HCT116 (cell line): ENCODE results near the gene SAMD4A. TPM values are rescaled to one million over a fixed set of nuclear protein-coding genes. Genes with fewer than 3 reads are reported as not detected.
"Not testable (repeated sequence)": the region's sequence is repeated elsewhere in the genome, so short reads cannot be mapped to it uniquely, and the experiment has no call there.

Source experiments
- ATAC-seq: fragments of 200-7000 bp; cut with Tn5 transposase; 2 replicates; pipeline ENCODE4 v1.9.1; 2020; ENCODE audit warnings: mild to moderate bottlenecking, moderate library complexity
- BruUV-seq: library from RNA; stranded (reverse); fragments of 400-500 nt; replicated peaks from 2 replicates; lab custom pipeline; 2021; lab: Mats Ljungman, UMichigan
- CTCF ChIA-PET: fragments of 300-600 bp; sonication (Branson Sonifier 250); formaldehyde crosslinking; loops from one replicate; lab custom pipeline; 2021; ENCODE audit warnings: antibody characterized with exemption; lab: Charles Lee
- POLR2A ChIA-PET: fragments of 300-600, 350-600 bp; sonication (Branson Sonifier 250); formaldehyde crosslinking; loops from one replicate; lab custom pipeline; 2021; ENCODE audit warnings: antibody characterized with exemption; lab: Charles Lee
- RAD21 ChIA-PET, 2 experiments: fragments of 300-600 bp; sonication (Branson Sonifier 250); formaldehyde crosslinking; loops; one replicate each; lab custom pipeline; 2023; ENCODE audit warnings: low total read pairs in 2 of 2; ENCODE audit not compliant: uncharacterized antibody in 2 of 2, unreplicated experiment in 2 of 2, low non-redundant PET in 1 of 2; lab: Charles Lee
- DNase-seq: peaks from one replicate; pipeline ENCODE4 v3.0.0-alpha.2; 2010; ENCODE audit warnings: low read depth, low spot score
- H2AFZ ChIP-seq: fragments of 200-600 bp; shearing (Covaris generic), sonication (generic); 2 replicates; pipeline ENCODE4 v1.6.1; 2017; ENCODE audit warnings: low read depth, mixed run types, mixed read lengths, antibody characterized with exemption, low read length; ENCODE audit not compliant: poor library complexity, severe bottlenecking
- H3K27ac ChIP-seq: 2 replicates; pipeline ENCODE4 v1.5.1; 2012; ENCODE audit warnings: low read depth, low read length
- H3K27me3 ChIP-seq: fragments of 200-600 bp; sonication (generic); 2 replicates; pipeline ENCODE4 v1.6.1; 2016; ENCODE audit warnings: mixed run types, low read length, mixed read lengths; ENCODE audit not compliant: insufficient read depth
- H3K36me3 ChIP-seq, 2 experiments: fragments of 200-500 bp in 1 of 2; fragments of 200-600 bp in 1 of 2; sonication (Bioruptor generic) in 1 of 2; sonication (generic) in 1 of 2; 2 replicates each; pipeline versions ENCODE4 v1.5.1 to v1.6.1; 2014 to 2016; ENCODE audit warnings: low read length in 2 of 2, inconsistent platforms in 1 of 2, mixed read lengths in 1 of 2, mixed run types in 1 of 2; ENCODE audit not compliant: insufficient read depth in 2 of 2, control insufficient read depth in 1 of 2
- H3K4me1 ChIP-seq, 2 experiments: fragments of 200-600 bp in 1 of 2; sonication (generic) in 1 of 2; 2 replicates each; pipeline versions ENCODE4 v1.5.1 to v1.6.1; 2012 to 2017; ENCODE audit warnings: low read length in 2 of 2, inconsistent platforms in 1 of 2, mild to moderate bottlenecking in 1 of 2, mixed read lengths in 1 of 2, mixed run types in 1 of 2, moderate library complexity in 1 of 2; ENCODE audit not compliant: insufficient read depth in 2 of 2, control insufficient read depth in 1 of 2
- H3K4me2 ChIP-seq: fragments of 200-600 bp; sonication (generic); 2 replicates; pipeline ENCODE4 v1.6.1; 2017; ENCODE audit warnings: mixed run types, low read length, mixed read lengths
- H3K4me3 ChIP-seq, 2 experiments: fragments of 200-600 bp in 1 of 2; sonication (generic) in 1 of 2; replicated peaks in 1 of 2; 2 replicates each; pipeline ENCODE4 v1.5.1; 2011 to 2016; ENCODE audit warnings: low read length in 2 of 2, control low read depth in 1 of 2, low read depth in 1 of 2, mild to moderate bottlenecking in 1 of 2, mixed read lengths in 1 of 2, mixed run types in 1 of 2
- H3K79me2 ChIP-seq: fragments of 200-600 bp; sonication (generic); 2 replicates; pipeline ENCODE4 v1.6.1; 2017; ENCODE audit warnings: mild to moderate bottlenecking, mixed run types, low read length, moderate library complexity, mixed read lengths; ENCODE audit not compliant: insufficient read depth
- H3K9ac ChIP-seq: fragments of 200-600 bp; sonication (generic); 2 replicates; pipeline ENCODE4 v1.6.1; 2016; ENCODE audit warnings: low read length, mixed read lengths
- H3K9me2 ChIP-seq: fragments of 200-600 bp; sonication (generic), shearing (Covaris generic); 2 replicates; pipeline ENCODE4 v1.6.1; 2017; ENCODE audit warnings: mixed run types, mild to moderate bottlenecking, moderate library complexity; ENCODE audit not compliant: insufficient read depth
- H3K9me3 ChIP-seq, 2 experiments: fragments of 200-500 bp in 1 of 2; fragments of 200-600 bp in 1 of 2; sonication (Bioruptor generic) in 1 of 2; sonication (generic) in 1 of 2; 2 replicates each; pipeline ENCODE4 v1.6.1; 2014 to 2017; ENCODE audit warnings: low read length in 2 of 2, mixed read lengths in 2 of 2, inconsistent platforms in 1 of 2, low read depth in 1 of 2, mild to moderate bottlenecking in 1 of 2, mixed run types in 1 of 2, moderate library complexity in 1 of 2; ENCODE audit not compliant: control insufficient read depth in 1 of 2, insufficient read depth in 1 of 2
- H4K20me1 ChIP-seq: fragments of 200-600 bp; sonication (generic), shearing (Covaris generic); 2 replicates; pipeline ENCODE4 v1.6.1; 2017; ENCODE audit warnings: mixed run types, mild to moderate bottlenecking, moderate library complexity; ENCODE audit not compliant: insufficient read depth
- POLR2A ChIP-seq: IDR thresholded peaks from 2 replicates; pipeline ENCODE4 v1.7.0; 2011; ENCODE audit warnings: borderline replicate concordance; ENCODE audit not compliant: insufficient read depth, insufficient read length; ENCODE audit errors: extremely low read depth
- SIN3A ChIP-seq: IDR thresholded peaks from 2 replicates; pipeline ENCODE4 v1.6.1; 2012; ENCODE audit warnings: low read depth
- intact Hi-C: fragments of 100-400 bp; cut with micrococcal nuclease; formaldehyde crosslinking; loops from 2 replicates; pipeline ENCODE4 v1.10.0; 2022
- total RNA-seq: library from RNA; stranded (reverse); gene quantifications from one replicate; pipeline ENCODE4 v1.2.1, GENCODE V29; 2021; ENCODE audit not compliant: unreplicated experiment
- TF ChIP-seq, protein P1 (sequence below): IDR thresholded peaks from 2 replicates; pipeline ENCODE4 v1.6.1; 2012

The SAMD4A gene
- total RNA-seq, 1 experiment from 2014 or later = 9.0 TPM

DNA sequence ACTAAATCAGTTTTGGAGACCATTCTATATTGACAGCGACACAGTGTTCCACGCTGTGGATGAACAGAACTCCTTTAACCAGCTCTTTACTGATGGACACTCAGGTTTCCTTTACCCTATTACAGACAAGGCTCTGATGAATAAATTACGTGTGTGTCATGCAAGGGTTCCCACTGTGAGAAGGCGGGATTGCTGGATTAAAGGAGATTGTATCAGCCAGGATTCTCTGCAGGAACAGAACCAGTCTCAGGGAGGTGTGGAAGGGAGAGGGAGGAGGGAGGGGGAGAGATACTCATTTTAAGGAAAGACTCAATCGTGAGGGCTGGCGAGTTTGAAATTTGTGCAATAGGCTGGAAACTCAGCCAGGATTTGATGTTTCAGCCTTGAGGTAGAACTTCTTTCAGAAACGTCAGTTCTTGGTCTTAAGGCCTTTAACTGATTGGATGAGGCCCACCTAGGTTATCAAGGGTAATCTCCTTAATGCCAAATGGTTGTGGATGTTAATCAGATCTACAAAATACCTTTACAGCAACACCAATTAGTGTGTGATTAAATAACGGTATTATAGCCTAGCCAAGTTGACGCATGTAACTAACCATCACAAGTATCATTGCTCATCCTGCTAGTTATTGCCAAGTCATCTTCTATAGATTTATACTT, 231.7 kb downstream of the SAMD4A start:
- Histone ChIP-seq H3K79me2 (no peaks in the 10 kb centered on the region), H3K4me2 (no peak overlapping the region), H3K27me3 (no peaks in the 10 kb centered on the region), H3K4me3 (no peak overlapping the region)
- no peak for ATAC-seq
- ChIA-PET POLR2A (no interaction called here), CTCF (no interaction called here), RAD21 (no interaction called here)
- intact Hi-C loops = no loop called here
- TF ChIP-seq SIN3A (no peak), POLR2A (no peak)
- TF ChIP-seq, protein P1, sequence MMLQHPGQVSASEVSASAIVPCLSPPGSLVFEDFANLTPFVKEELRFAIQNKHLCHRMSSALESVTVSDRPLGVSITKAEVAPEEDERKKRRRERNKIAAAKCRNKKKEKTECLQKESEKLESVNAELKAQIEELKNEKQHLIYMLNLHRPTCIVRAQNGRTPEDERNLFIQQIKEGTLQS = no peak
- TF ChIP-seq, all 23 proteins: peak for 0
- Histone ChIP-seq H3K9me2 (no peaks in the 10 kb centered on the region), H4K20me1 (no peaks in the 10 kb centered on the region), H3K27ac (no peak overlapping the region), H2AFZ (no peak overlapping the region), H3K9ac (no peak overlapping the region), H3K9me3 (no peaks in the 10 kb centered on the region), H3K4me1 (0 out of 4 replicates have a peak, but pooled peaks cover 0 to 5% of the 10 kb centered on the region in 2 experiments), H3K36me3 (no peaks in the 10 kb centered on the region)
- no peak for DNase-seq
- BruUV-seq = no TSS peak

DNA sequence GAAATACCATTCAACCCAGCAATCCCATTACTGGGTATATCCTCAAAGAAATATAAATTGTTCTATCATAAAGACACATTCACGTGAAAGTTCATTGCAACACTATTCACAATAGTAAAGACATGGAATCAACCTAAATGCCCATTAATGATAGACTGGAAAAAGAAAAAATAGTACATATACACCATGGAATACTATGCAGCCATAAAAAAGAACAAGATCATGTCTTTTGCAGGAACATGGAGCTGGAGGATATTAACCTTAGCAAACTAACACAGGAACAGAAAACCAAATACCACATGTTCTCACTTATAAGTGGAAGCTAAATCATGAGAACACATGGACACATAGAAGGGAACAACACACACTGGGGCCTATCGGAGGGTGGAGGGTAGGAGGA, 234.6 kb downstream of the SAMD4A start:
- DNase-seq, H3K4me2 ChIP-seq, intact Hi-C loops, H3K4me1 ChIP-seq, H3K27me3 ChIP-seq, POLR2A ChIA-PET, H3K36me3 ChIP-seq, H2AFZ ChIP-seq, ATAC-seq, H4K20me1 ChIP-seq, RAD21 ChIA-PET, BruUV-seq, H3K79me2 ChIP-seq, CTCF ChIA-PET, H3K9me3 ChIP-seq, H3K9ac ChIP-seq, H3K4me3 ChIP-seq, H3K9me2 ChIP-seq, H3K27ac ChIP-seq: not testable (repeated sequence)
